Glutamatergic neuron (in vitro differentiated cells): ENCODE results near the gene SLC6A20. TPM values are rescaled to one million over a fixed set of nuclear protein-coding genes. Genes with fewer than 3 reads are reported as not detected.

Source experiments
- DNase-seq: peaks from one replicate; pipeline ENCODE4 v3.0.0; 2022
- H3K27ac Mint-ChIP-seq: one replicate; pipeline ENCODE4 v1.8.0; 2020; ENCODE audit warnings: mild to moderate bottlenecking, mixed read lengths, inconsistent platforms; ENCODE audit not compliant: unreplicated experiment
- H3K27me3 Mint-ChIP-seq: one replicate; pipeline ENCODE4 v1.8.0; 2020; ENCODE audit warnings: mild to moderate bottlenecking, moderate library complexity, mixed read lengths, inconsistent platforms; ENCODE audit not compliant: unreplicated experiment
- H3K36me3 Mint-ChIP-seq: one replicate; pipeline ENCODE4 v1.8.0; 2020; ENCODE audit warnings: mild to moderate bottlenecking, mixed read lengths, inconsistent platforms; ENCODE audit not compliant: unreplicated experiment
- H3K4me1 Mint-ChIP-seq: one replicate; pipeline ENCODE4 v1.8.0; 2020; ENCODE audit warnings: mild to moderate bottlenecking, low read depth, mixed read lengths, inconsistent platforms; ENCODE audit not compliant: unreplicated experiment
- H3K4me3 Mint-ChIP-seq: one replicate; pipeline ENCODE4 v1.8.0; 2020; ENCODE audit warnings: mild to moderate bottlenecking, mixed read lengths, inconsistent platforms; ENCODE audit not compliant: unreplicated experiment
- H3K9me3 Mint-ChIP-seq: one replicate; pipeline ENCODE4 v1.8.0; 2020; ENCODE audit warnings: mild to moderate bottlenecking, moderate library complexity, mixed read lengths, inconsistent platforms; ENCODE audit not compliant: unreplicated experiment
- CTCF ChIP-seq: fragments of 200-600 bp; sonication (generic); IDR thresholded peaks from one replicate; pipeline ENCODE4 v1.5.0; 2021; ENCODE audit not compliant: partially characterized antibody, unreplicated experiment
- total RNA-seq: library from RNA; stranded (reverse); fragmentation: NEBNext Ultra II Directional; extraction: Animal tissue kit (Norgen Biotek cat#: 25700); gene quantifications from one replicate; pipeline ENCODE4 v1.2.1, GENCODE V29; 2021; ENCODE audit not compliant: unreplicated experiment

SLC6A20 gene
- total RNA-seq, 1 donor from 2014 or later = not detected

- Mint-ChIP-seq H3K36me3 (no peaks in the 10 kb centered on the region), H3K27ac (no peak overlapping the region), H3K4me1 (no peaks in the 10 kb centered on the region), H3K4me3 (no peak overlapping the region), H3K9me3 (no peaks in the 10 kb centered on the region), H3K27me3 (no peaks in the 10 kb centered on the region)
- no peak for TF ChIP-seq CTCF
- DNase-seq = no peak
Observed at GRCh38 chr3:45826321-45826720, 30.0 kb upstream of the SLC6A20 start.

- peaks cover 2% of the 10 kb centered on the region for H3K9me3 Mint-ChIP-seq
Observed at GRCh38 chr3:45821127-45821526, 24.8 kb upstream of the SLC6A20 start.

GRCh38 chr3:45819543-45819942 is 23.2 kb upstream of the SLC6A20 start:
- Mint-ChIP-seq H3K4me1 (no peaks in the 10 kb centered on the region), H3K9me3 (peaks cover 2% of the 10 kb centered on the region), H3K4me3 (no peak overlapping the region), H3K36me3 (peaks cover 12% of the 10 kb centered on the region), H3K27ac (no peak overlapping the region), H3K27me3 (no peaks in the 10 kb centered on the region)
- DNase-seq = no peak
- TF ChIP-seq CTCF = no peak

More at GRCh38 chr3:45821127-45821526, 24.8 kb upstream of the SLC6A20 start:
- Mint-ChIP-seq H3K36me3 (peaks cover 6% of the 10 kb centered on the region), H3K4me3 (no peak overlapping the region), H3K27ac (no peak overlapping the region), H3K4me1 (no peaks in the 10 kb centered on the region), H3K27me3 (no peaks in the 10 kb centered on the region)
- DNase-seq = no peak
- no peak for TF ChIP-seq CTCF

- Mint-ChIP-seq H3K9me3 (peaks cover 2% of the 10 kb centered on the region), H3K27me3 (no peaks in the 10 kb centered on the region), H3K27ac (no peak overlapping the region), H3K4me3 (no peak overlapping the region), H3K4me1 (no peaks in the 10 kb centered on the region), H3K36me3 (peaks cover 12% of the 10 kb centered on the region)
- TF ChIP-seq CTCF = no peak
- DNase-seq = no peak
Observed at GRCh38 chr3:45817831-45818522, 21.6 kb upstream of the SLC6A20 start.

GRCh38 chr3:45816544-45816943 is 20.2 kb upstream of the SLC6A20 start:
- no peaks in the 10 kb centered on the region for H3K27me3 Mint-ChIP-seq
- peaks cover 12% of the 10 kb centered on the region for H3K36me3 Mint-ChIP-seq
- TF ChIP-seq CTCF = no peak
- H3K27ac Mint-ChIP-seq = no peak overlapping the region
- no peak overlapping the region for H3K4me3 Mint-ChIP-seq
- H3K4me1 Mint-ChIP-seq = no peaks in the 10 kb centered on the region
- H3K9me3 Mint-ChIP-seq = peaks cover 2% of the 10 kb centered on the region
- no peak for DNase-seq
